Endothelial cell of umbilical vein (primary cell): Measurements from ENCODE around the gene PTAR1. TPM values are rescaled to one million over a fixed set of nuclear protein-coding genes. Genes with fewer than 3 reads are reported as not detected.

Experiments used
- BruUV-seq: library from RNA; stranded (reverse); fragments of 400-500 nt; replicated peaks from 2 replicates; lab custom pipeline; 2021; lab: Mats Ljungman, UMichigan
- CTCF ChIA-PET: fragments of 300-600, 350-600 bp; sonication (Branson Sonifier 250); formaldehyde crosslinking; loops from one replicate; lab custom pipeline; 2021; ENCODE audit warnings: antibody characterized with exemption, inconsistent platforms; lab: Charles Lee
- POLR2A ChIA-PET: fragments of 300-600, 350-600 bp; sonication (Branson Sonifier 250); formaldehyde crosslinking; loops from one replicate; lab custom pipeline; 2021; ENCODE audit warnings: antibody characterized with exemption, inconsistent platforms; lab: Charles Lee
- DNase-seq: peaks from one replicate; pipeline ENCODE4 v3.0.0-alpha.2; 2011; ENCODE audit warnings: low read depth, low spot score
- FAIRE-seq: peaks from 2 replicates; lab custom pipeline; 2011; peaks lifted over from hg19 to GRCh38; lab: Jason Lieb, UNC
- H2AFZ ChIP-seq: 2 replicates; pipeline ENCODE4 v1.6.0; 2012; ENCODE audit warnings: low read depth, low read length, control low read depth, inconsistent platforms
- H3K27ac ChIP-seq: 2 replicates; pipeline ENCODE4 v1.5.1; 2011; ENCODE audit warnings: low read depth, mild to moderate bottlenecking, control low read depth, low read length, moderate library complexity; ENCODE audit not compliant: insufficient read depth
- H3K27me3 ChIP-seq, 2 experiments: 2 replicates each; pipeline versions ENCODE4 v1.6.0 to v1.6.1; 2011; ENCODE audit warnings: low read length in 2 of 2, mixed read lengths in 1 of 2; ENCODE audit not compliant: control insufficient read depth in 2 of 2, insufficient read depth in 2 of 2
- H3K36me3 ChIP-seq, 2 experiments: 2 replicates in 1 of 2; 3 replicates in 1 of 2; pipeline ENCODE4 v1.5.1; 2011; ENCODE audit warnings: low read length in 2 of 2, mild to moderate bottlenecking in 1 of 2, moderate library complexity in 1 of 2; ENCODE audit not compliant: control insufficient read depth in 2 of 2, insufficient read depth in 2 of 2; ENCODE audit errors: extremely low read depth in 1 of 2
- H3K4me1 ChIP-seq: 3 replicates; pipeline ENCODE4 v1.5.1; 2011; ENCODE audit warnings: mild to moderate bottlenecking, low read length; ENCODE audit not compliant: control insufficient read depth, insufficient read depth; ENCODE audit errors: extremely low read depth
- H3K4me2 ChIP-seq: 2 replicates; pipeline ENCODE4 v1.6.1; 2011; ENCODE audit warnings: low read length, control low read depth, mixed read lengths; ENCODE audit not compliant: insufficient read depth
- H3K4me3 ChIP-seq, 3 experiments: fragments of 200-600 bp in 1 of 3; sonication (generic), shearing (Covaris generic) in 1 of 3; replicated peaks in 1 of 3; 2 replicates each; pipeline ENCODE4 v1.5.1; 2011 to 2016; ENCODE audit warnings: control low read depth in 3 of 3, low read length in 3 of 3, mild to moderate bottlenecking in 2 of 3, inconsistent platforms in 1 of 3, low read depth in 1 of 3, moderate library complexity in 1 of 3; ENCODE audit not compliant: insufficient read depth in 1 of 3
- H3K79me2 ChIP-seq: 2 replicates; pipeline ENCODE4 v1.6.0; 2012; ENCODE audit warnings: low read length, inconsistent platforms; ENCODE audit not compliant: control insufficient read depth, insufficient read depth
- H3K9ac ChIP-seq: replicated peaks from 2 replicates; pipeline ENCODE3; 2011; ENCODE audit warnings: low read length, control low read depth; ENCODE audit not compliant: insufficient read depth; ENCODE audit errors: extremely low read depth
- H3K9me1 ChIP-seq: replicated peaks from 3 replicates; pipeline ENCODE4 v1.6.0; 2011; ENCODE audit warnings: mild to moderate bottlenecking, low read length; ENCODE audit not compliant: control insufficient read depth, insufficient read depth; ENCODE audit errors: extremely low read depth
- H3K9me3 ChIP-seq: replicated peaks from 2 replicates; pipeline ENCODE4 v1.5.1; 2012; ENCODE audit warnings: low read length, inconsistent platforms; ENCODE audit not compliant: control insufficient read depth, insufficient read depth
- H4K20me1 ChIP-seq: replicated peaks from 2 replicates; pipeline ENCODE3; 2011; ENCODE audit warnings: mild to moderate bottlenecking, low read length; ENCODE audit not compliant: control insufficient read depth, insufficient read depth; ENCODE audit errors: extremely low read depth
- EZH2 ChIP-seq: IDR thresholded peaks from 2 replicates; pipeline ENCODE4 v1.6.1; 2012; ENCODE audit warnings: borderline replicate concordance, low read depth, mild to moderate bottlenecking, moderate library complexity, low read length, inconsistent platforms; ENCODE audit not compliant: severe bottlenecking
- FOS ChIP-seq: IDR thresholded peaks from 2 replicates; pipeline ENCODE4 v1.6.1; 2011; ENCODE audit warnings: mild to moderate bottlenecking, low read length, moderate library complexity, borderline replicate concordance; ENCODE audit not compliant: insufficient read depth
- GATA2 ChIP-seq: IDR thresholded peaks from 2 replicates; pipeline ENCODE4 v1.7.0; 2011; ENCODE audit warnings: low read depth, mild to moderate bottlenecking, moderate library complexity, mixed read lengths, low read length; ENCODE audit not compliant: insufficient read length, insufficient read depth
- JUN ChIP-seq: IDR thresholded peaks from 2 replicates; pipeline ENCODE4 v1.6.1; 2011; ENCODE audit warnings: borderline replicate concordance, low read depth; ENCODE audit not compliant: insufficient read length, insufficient read depth
- MYC ChIP-seq: IDR thresholded peaks from one replicate; pipeline ENCODE4 v1.6.1; 2011; ENCODE audit warnings: mild to moderate bottlenecking, low read depth, low read length
- POLR2A ChIP-seq: IDR thresholded peaks from 2 replicates; pipeline ENCODE4 v1.6.1; 2012; ENCODE audit warnings: low read depth, mild to moderate bottlenecking, control low read depth, low read length
- POLR2AphosphoS5 ChIP-seq: IDR thresholded peaks from 2 replicates; pipeline ENCODE4 v1.6.1; 2012; ENCODE audit warnings: low read depth, mild to moderate bottlenecking, control low read depth, low read length, moderate library complexity; ENCODE audit not compliant: insufficient read depth
- dilution Hi-C: fragments of 300-500 bp; cut with MboI; formaldehyde crosslinking; loops from one replicate; pipeline ENCODE4 v1.15.0; 2019; ENCODE audit warnings: low sequenced_read_pairs; ENCODE audit not compliant: extremely low pct_ligation_motif_present
- intact Hi-C: fragments of 100-400 bp; cut with micrococcal nuclease; formaldehyde crosslinking; loops from one replicate; pipeline ENCODE4 v1.10.0; 2022
- polyA plus RNA-seq, 4 experiments: library from polyadenylated mRNA; depleted of rRNA in 3 of 4; stranded (reverse) in 3 of 4; unstranded in 1 of 4; fragments of >200 nt; gene quantifications; 2 replicates each; pipeline versions ENCODE4 v1.2.1 to v1.2.3, GENCODE V29; 2011 to 2012; ENCODE audit warnings: missing spikeins in 1 of 4
- total RNA-seq: library from RNA; stranded (reverse); gene quantifications from 2 replicates; pipeline ENCODE4 v1.2.3, GENCODE V29; 2021
- TF ChIP-seq, protein P1 (sequence below), 2 donors: IDR thresholded peaks; 1 replicate in 1 of 2; 2 replicates in 1 of 2; pipeline ENCODE4 v1.5.1; 2011; ENCODE audit warnings: low read length in 2 of 2, mild to moderate bottlenecking in 2 of 2, moderate library complexity in 2 of 2, control low read depth in 1 of 2, inconsistent platforms in 1 of 2, low read depth in 1 of 2; ENCODE audit not compliant: insufficient read depth in 1 of 2; ENCODE audit errors: extremely low read depth in 1 of 2
- TF ChIP-seq, protein P2 (sequence below): IDR thresholded peaks from 2 replicates; pipeline ENCODE4 v1.6.1; 2011; ENCODE audit not compliant: insufficient read depth, insufficient read length

PTAR1 gene
- total and polyA plus RNA-seq, 2 donors (not counting 3 experiments of a cell fraction or from before 2014, with no cell fraction given) = 8.1 to 46.8 TPM

DNA sequence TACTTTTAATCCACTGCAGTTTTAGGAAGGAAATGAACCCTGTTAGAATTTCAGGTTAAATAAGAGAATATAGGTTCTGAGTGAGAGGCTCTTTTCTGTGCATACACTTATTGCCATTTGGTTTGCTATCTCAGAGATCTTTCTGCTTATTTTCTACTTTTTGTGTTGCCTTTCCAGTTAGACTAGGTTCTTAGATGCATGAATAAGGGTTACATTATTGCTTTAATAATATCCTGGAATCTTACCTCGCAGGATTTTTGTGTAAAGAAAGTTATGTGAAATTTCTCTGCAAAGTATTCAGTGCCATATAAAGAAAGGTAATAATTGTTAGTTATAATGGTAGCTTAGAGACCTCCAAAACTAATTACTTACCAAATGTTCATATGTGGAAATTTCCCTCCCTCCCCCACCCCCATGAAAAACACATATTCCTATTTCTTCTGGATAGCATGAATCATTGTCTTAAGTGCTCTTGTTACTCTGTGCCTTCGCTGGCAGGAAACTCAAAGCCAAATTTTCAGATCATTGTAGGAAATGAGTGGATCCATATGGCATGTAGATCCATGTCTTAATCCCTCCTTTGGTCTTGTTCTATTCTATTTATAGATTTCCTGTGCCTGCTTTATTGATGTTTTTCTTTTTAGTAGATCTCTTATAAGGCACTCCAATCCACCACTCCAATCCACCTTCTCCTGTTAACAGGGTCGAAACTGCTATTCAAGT, 84.9 kb downstream of the PTAR1 start:
- intact Hi-C loops = loop anchor here (1.0 to 10.0 kb wide), 8 partner anchors 93 to 740 kb away; partner anchors contain the start of genes KLF9 and SMC5

More for the DNA sequence above, 84.9 kb downstream of the PTAR1 start:
- Histone ChIP-seq H3K4me2 (peak overlapping the region; percentile 56), H3K4me3 (no peak overlapping the region), H3K9me1 (no peaks in the 10 kb centered on the region), H3K27me3 (peaks cover 9 to 14% of the 10 kb centered on the region in 2 experiments), H3K9ac (no peak overlapping the region), H3K79me2 (no peaks in the 10 kb centered on the region), H3K27ac (peak overlapping the region; percentile 46), H3K9me3 (no peaks in the 10 kb centered on the region), H3K36me3 (no peaks in the 10 kb centered on the region), H3K4me1 (peaks cover 36% of the 10 kb centered on the region), H2AFZ (peak overlapping the region; percentile 49), H4K20me1 (no peaks in the 10 kb centered on the region)
- TF ChIP-seq JUN = peak; percentile 84
- TF ChIP-seq MYC = no peak
- no peak for TF ChIP-seq POLR2AphosphoS5
- peak; percentile 84 for TF ChIP-seq FOS
- TF ChIP-seq, protein P1, sequence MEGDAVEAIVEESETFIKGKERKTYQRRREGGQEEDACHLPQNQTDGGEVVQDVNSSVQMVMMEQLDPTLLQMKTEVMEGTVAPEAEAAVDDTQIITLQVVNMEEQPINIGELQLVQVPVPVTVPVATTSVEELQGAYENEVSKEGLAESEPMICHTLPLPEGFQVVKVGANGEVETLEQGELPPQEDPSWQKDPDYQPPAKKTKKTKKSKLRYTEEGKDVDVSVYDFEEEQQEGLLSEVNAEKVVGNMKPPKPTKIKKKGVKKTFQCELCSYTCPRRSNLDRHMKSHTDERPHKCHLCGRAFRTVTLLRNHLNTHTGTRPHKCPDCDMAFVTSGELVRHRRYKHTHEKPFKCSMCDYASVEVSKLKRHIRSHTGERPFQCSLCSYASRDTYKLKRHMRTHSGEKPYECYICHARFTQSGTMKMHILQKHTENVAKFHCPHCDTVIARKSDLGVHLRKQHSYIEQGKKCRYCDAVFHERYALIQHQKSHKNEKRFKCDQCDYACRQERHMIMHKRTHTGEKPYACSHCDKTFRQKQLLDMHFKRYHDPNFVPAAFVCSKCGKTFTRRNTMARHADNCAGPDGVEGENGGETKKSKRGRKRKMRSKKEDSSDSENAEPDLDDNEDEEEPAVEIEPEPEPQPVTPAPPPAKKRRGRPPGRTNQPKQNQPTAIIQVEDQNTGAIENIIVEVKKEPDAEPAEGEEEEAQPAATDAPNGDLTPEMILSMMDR (IDR thresholded peaks at IDR 0.05; ENCODE audit: extremely low read depth in 1 of 2, insufficient read depth in 1 of 2, low read depth in 1 of 2, low read length in 2 of 2) = no peak
- TF ChIP-seq GATA2 = peak; percentile 52
- TF ChIP-seq EZH2 = no peak
- no peak for TF ChIP-seq POLR2A
- TF ChIP-seq, protein P2, sequence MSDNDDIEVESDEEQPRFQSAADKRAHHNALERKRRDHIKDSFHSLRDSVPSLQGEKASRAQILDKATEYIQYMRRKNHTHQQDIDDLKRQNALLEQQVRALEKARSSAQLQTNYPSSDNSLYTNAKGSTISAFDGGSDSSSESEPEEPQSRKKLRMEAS = no peak
- dilution Hi-C loops = no loop called here
- BruUV-seq = no TSS peak
- POLR2A ChIA-PET = no interaction called here
- CTCF ChIA-PET = interaction anchor here (1.1 to 4.2 kb wide), 2 partner anchors 244 to 256 kb away, joined by 6 to 52 read pairs; no protein-coding TSS in a partner anchor
- peak; percentile 76 for FAIRE-seq
- DNase-seq = peak; percentile 75
